ENCODE results near the gene SF3B2.

- TF ChIP-seq, protein P1, sequence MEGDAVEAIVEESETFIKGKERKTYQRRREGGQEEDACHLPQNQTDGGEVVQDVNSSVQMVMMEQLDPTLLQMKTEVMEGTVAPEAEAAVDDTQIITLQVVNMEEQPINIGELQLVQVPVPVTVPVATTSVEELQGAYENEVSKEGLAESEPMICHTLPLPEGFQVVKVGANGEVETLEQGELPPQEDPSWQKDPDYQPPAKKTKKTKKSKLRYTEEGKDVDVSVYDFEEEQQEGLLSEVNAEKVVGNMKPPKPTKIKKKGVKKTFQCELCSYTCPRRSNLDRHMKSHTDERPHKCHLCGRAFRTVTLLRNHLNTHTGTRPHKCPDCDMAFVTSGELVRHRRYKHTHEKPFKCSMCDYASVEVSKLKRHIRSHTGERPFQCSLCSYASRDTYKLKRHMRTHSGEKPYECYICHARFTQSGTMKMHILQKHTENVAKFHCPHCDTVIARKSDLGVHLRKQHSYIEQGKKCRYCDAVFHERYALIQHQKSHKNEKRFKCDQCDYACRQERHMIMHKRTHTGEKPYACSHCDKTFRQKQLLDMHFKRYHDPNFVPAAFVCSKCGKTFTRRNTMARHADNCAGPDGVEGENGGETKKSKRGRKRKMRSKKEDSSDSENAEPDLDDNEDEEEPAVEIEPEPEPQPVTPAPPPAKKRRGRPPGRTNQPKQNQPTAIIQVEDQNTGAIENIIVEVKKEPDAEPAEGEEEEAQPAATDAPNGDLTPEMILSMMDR (conservative IDR thresholded peaks at IDR 0.05; ENCODE audit: low read depth, low read length) = no peak
- no peak for TF ChIP-seq EZH2 (IDR thresholded peaks at IDR 0.05; ENCODE audit: borderline replicate concordance, low read depth, low read length, poor library complexity, severe bottlenecking)
Measured at GRCh38 chr11:66112601-66113499, 60.7 kb downstream of the SF3B2 start.
